Measurements from ENCODE around the gene PALLD.

The PALLD gene

GRCh38 chr4:168723020-168723419 is 226.2 kb downstream of the PALLD start:
- no CpG with 5 or more reads among the region's 3 CpGs for WGBS, 2 donors (ENCODE audit: extremely low coverage in 2 of 2, insufficient read length in 2 of 2, insufficient replicate concordance in 1 of 2)

GRCh38 chr4:168723569-168723968 is 226.7 kb downstream of the PALLD start:
- Histone ChIP-seq H3K4me2 (ENCODE audit: insufficient read depth, low read length, poor library complexity, severe bottlenecking) (no peak overlapping the region), H3K27ac (replicated peaks; ENCODE audit: low read length) (no peak overlapping the region), H3K14ac (ENCODE audit: low read length) (no peak overlapping the region), H4K8ac (ENCODE audit: low read depth, low read length) (no peak overlapping the region), H3K79me1 (ENCODE audit: low read depth, low read length) (no peaks in the 10 kb centered on the region), H3K4ac (ENCODE audit: low read length) (no peak overlapping the region), H2AFZ (ENCODE audit: low read length) (no peak overlapping the region), H2AK5ac (ENCODE audit: low read depth, low read length) (no peak overlapping the region), H2BK12ac (ENCODE audit: low read length) (no peak overlapping the region), H3K27me3 (ENCODE audit: control insufficient read depth in 3 of 3, insufficient read depth in 3 of 3, low read depth in 1 of 3, low read length in 3 of 3) (no peaks in the 10 kb centered on the region), H3K4me3 (ENCODE audit: low read length in 2 of 2) (no peak overlapping the region), H2BK120ac (ENCODE audit: low read depth, low read length) (no peak overlapping the region), H3K18ac (ENCODE audit: low read length) (no peak overlapping the region), H3K9ac (ENCODE audit: low read depth, low read length, poor library complexity) (no peak overlapping the region), H4K91ac (ENCODE audit: low read depth, low read length, poor library complexity) (no peak overlapping the region), H2BK5ac (ENCODE audit: low read length) (no peak overlapping the region), H3K4me1 (ENCODE audit: control insufficient read depth in 2 of 2, insufficient read depth in 1 of 2, low read depth in 1 of 2, low read length in 2 of 2) (no peaks in the 10 kb centered on the region), H3K23ac (ENCODE audit: low read depth, low read length, poor library complexity) (no peak overlapping the region), H2BK15ac (ENCODE audit: low read length) (no peak overlapping the region), H3K9me3 (replicated peaks in 1 of 2; ENCODE audit: control insufficient read depth in 2 of 2, insufficient read depth in 1 of 2, low read depth in 1 of 2, low read length in 2 of 2) (peaks cover 0 to 25% of the 10 kb centered on the region in 2 donors), H3K36me3 (replicated peaks in 1 of 2; ENCODE audit: control insufficient read depth in 2 of 2, insufficient read depth in 2 of 2, low read length in 2 of 2) (peaks cover 0 to 10% of the 10 kb centered on the region in 2 donors)
- no peak for DNase-seq (ENCODE audit: low spot score)
- WGBS, 2 donors (ENCODE audit: extremely low coverage in 2 of 2, insufficient read length in 2 of 2, insufficient replicate concordance in 1 of 2) = no CpG with 5 or more reads among the region's 4 CpGs

More at GRCh38 chr4:168723020-168723419, 226.2 kb downstream of the PALLD start:
- Histone ChIP-seq H2BK5ac (ENCODE audit: low read length) (no peak overlapping the region), H3K9ac (ENCODE audit: low read depth, low read length, poor library complexity) (no peak overlapping the region), H3K4me1 (ENCODE audit: control insufficient read depth in 2 of 2, insufficient read depth in 1 of 2, low read depth in 1 of 2, low read length in 2 of 2) (no peaks in the 10 kb centered on the region), H4K91ac (ENCODE audit: low read depth, low read length, poor library complexity) (no peak overlapping the region), H3K27ac (replicated peaks; ENCODE audit: low read length) (no peak overlapping the region), H3K14ac (ENCODE audit: low read length) (no peak overlapping the region), H3K18ac (ENCODE audit: low read length) (no peak overlapping the region), H3K9me3 (replicated peaks in 1 of 2; ENCODE audit: control insufficient read depth in 2 of 2, insufficient read depth in 1 of 2, low read depth in 1 of 2, low read length in 2 of 2) (peaks cover 0 to 22% of the 10 kb centered on the region in 2 donors), H3K4me3 (ENCODE audit: low read length in 2 of 2) (no peak overlapping the region), H3K79me1 (ENCODE audit: low read depth, low read length) (no peaks in the 10 kb centered on the region), H4K8ac (ENCODE audit: low read depth, low read length) (no peak overlapping the region), H2BK120ac (ENCODE audit: low read depth, low read length) (no peak overlapping the region), H3K4ac (ENCODE audit: low read length) (no peak overlapping the region), H3K36me3 (replicated peaks in 1 of 2; ENCODE audit: control insufficient read depth in 2 of 2, insufficient read depth in 2 of 2, low read length in 2 of 2) (peaks cover 0 to 16% of the 10 kb centered on the region in 2 donors), H2AK5ac (ENCODE audit: low read depth, low read length) (no peak overlapping the region), H3K4me2 (ENCODE audit: insufficient read depth, low read length, poor library complexity, severe bottlenecking) (no peak overlapping the region), H3K27me3 (ENCODE audit: control insufficient read depth in 3 of 3, insufficient read depth in 3 of 3, low read depth in 1 of 3, low read length in 3 of 3) (no peaks in the 10 kb centered on the region), H2AFZ (ENCODE audit: low read length) (no peak overlapping the region), H3K23ac (ENCODE audit: low read depth, low read length, poor library complexity) (no peak overlapping the region), H2BK12ac (ENCODE audit: low read length) (no peak overlapping the region), H2BK15ac (ENCODE audit: low read length) (no peak overlapping the region)
- DNase-seq (ENCODE audit: low spot score) = no peak

- Histone ChIP-seq H3K23ac (ENCODE audit: low read depth, low read length, poor library complexity) (no peak overlapping the region), H3K14ac (ENCODE audit: low read length) (no peak overlapping the region), H2BK5ac (ENCODE audit: low read length) (no peak overlapping the region), H3K4me2 (ENCODE audit: insufficient read depth, low read length, poor library complexity, severe bottlenecking) (no peak overlapping the region), H4K8ac (ENCODE audit: low read depth, low read length) (no peak overlapping the region), H3K79me1 (ENCODE audit: low read depth, low read length) (no peaks in the 10 kb centered on the region), H3K4me1 (ENCODE audit: control insufficient read depth in 2 of 2, insufficient read depth in 1 of 2, low read depth in 1 of 2, low read length in 2 of 2) (no peaks in the 10 kb centered on the region), H3K4me3 (ENCODE audit: low read length in 2 of 2) (no peak overlapping the region), H3K4ac (ENCODE audit: low read length) (no peak overlapping the region), H4K91ac (ENCODE audit: low read depth, low read length, poor library complexity) (no peak overlapping the region), H3K9ac (ENCODE audit: low read depth, low read length, poor library complexity) (no peak overlapping the region), H3K18ac (ENCODE audit: low read length) (no peak overlapping the region), H3K9me3 (replicated peaks in 1 of 2; ENCODE audit: control insufficient read depth in 2 of 2, insufficient read depth in 1 of 2, low read depth in 1 of 2, low read length in 2 of 2) (peaks cover 0 to 27% of the 10 kb centered on the region in 2 donors), H2BK120ac (ENCODE audit: low read depth, low read length) (no peak overlapping the region), H3K27me3 (ENCODE audit: control insufficient read depth in 3 of 3, insufficient read depth in 3 of 3, low read depth in 1 of 3, low read length in 3 of 3) (no peaks in the 10 kb centered on the region), H2BK12ac (ENCODE audit: low read length) (no peak overlapping the region), H2AK5ac (ENCODE audit: low read depth, low read length) (no peak overlapping the region), H3K36me3 (replicated peaks in 1 of 2; ENCODE audit: control insufficient read depth in 2 of 2, insufficient read depth in 2 of 2, low read length in 2 of 2) (peaks cover 0 to 10% of the 10 kb centered on the region in 2 donors), H2AFZ (ENCODE audit: low read length) (no peak overlapping the region), H3K27ac (replicated peaks; ENCODE audit: low read length) (no peak overlapping the region), H2BK15ac (ENCODE audit: low read length) (no peak overlapping the region)
- DNase-seq (ENCODE audit: low spot score) = no peak
Observed at GRCh38 chr4:168724243-168724642, 227.4 kb downstream of the PALLD start.

- peaks cover 0 to 6% of the 10 kb centered on the region in 2 donors for H3K36me3 ChIP-seq (replicated peaks in 1 of 2; ENCODE audit: control insufficient read depth in 2 of 2, insufficient read depth in 2 of 2, low read length in 2 of 2)
- no peak overlapping the region for H3K23ac ChIP-seq (ENCODE audit: low read depth, low read length, poor library complexity)
- no peak overlapping the region for H3K4ac ChIP-seq (ENCODE audit: low read length)
- DNase-seq (ENCODE audit: low spot score) = no peak
- WGBS, 2 donors (ENCODE audit: extremely low coverage in 2 of 2, insufficient read length in 2 of 2, insufficient replicate concordance in 1 of 2) = no CpG with 5 or more reads among the region's 5 CpGs
- no peak overlapping the region for H2AFZ ChIP-seq (ENCODE audit: low read length)
- H2BK5ac ChIP-seq (ENCODE audit: low read length) = no peak overlapping the region
- no peak overlapping the region for H2BK12ac ChIP-seq (ENCODE audit: low read length)
- H2BK120ac ChIP-seq (ENCODE audit: low read depth, low read length) = no peak overlapping the region
- H3K4me1 ChIP-seq (ENCODE audit: control insufficient read depth in 2 of 2, insufficient read depth in 1 of 2, low read depth in 1 of 2, low read length in 2 of 2) = no peaks in the 10 kb centered on the region
- H3K27ac ChIP-seq (replicated peaks; ENCODE audit: low read length) = no peak overlapping the region
- no peaks in the 10 kb centered on the region for H3K79me1 ChIP-seq (ENCODE audit: low read depth, low read length)
- H2AK5ac ChIP-seq (ENCODE audit: low read depth, low read length) = no peak overlapping the region
- H2BK15ac ChIP-seq (ENCODE audit: low read length) = no peak overlapping the region
- no peak overlapping the region for H3K18ac ChIP-seq (ENCODE audit: low read length)
- peaks cover 0 to 26% of the 10 kb centered on the region in 2 donors for H3K9me3 ChIP-seq (replicated peaks in 1 of 2; ENCODE audit: control insufficient read depth in 2 of 2, insufficient read depth in 1 of 2, low read depth in 1 of 2, low read length in 2 of 2)
- H4K91ac ChIP-seq (ENCODE audit: low read depth, low read length, poor library complexity) = no peak overlapping the region
- H3K4me3 ChIP-seq (ENCODE audit: low read length in 2 of 2) = no peak overlapping the region
- no peak overlapping the region for H3K9ac ChIP-seq (ENCODE audit: low read depth, low read length, poor library complexity)
- no peaks in the 10 kb centered on the region for H3K27me3 ChIP-seq (ENCODE audit: control insufficient read depth in 3 of 3, insufficient read depth in 3 of 3, low read depth in 1 of 3, low read length in 3 of 3)
- no peak overlapping the region for H3K4me2 ChIP-seq (ENCODE audit: insufficient read depth, low read length, poor library complexity, severe bottlenecking)
- H4K8ac ChIP-seq (ENCODE audit: low read depth, low read length) = no peak overlapping the region
- no peak overlapping the region for H3K14ac ChIP-seq (ENCODE audit: low read length)
Observed at GRCh38 chr4:168724686-168725411, 228.0 kb downstream of the PALLD start.

All from neuronal stem cell (in vitro differentiated cells).